OCI-LY3 (cell line): ENCODE measurements around the gene ZNF630.
"Not testable (repeated sequence)": the region's sequence is repeated elsewhere in the genome, so short reads cannot be mapped to it uniquely, and the experiment has no call there.

ENCODE experiments used
- H2AFZ ChIP-seq: fragments of 200-600, 300-600 bp; shearing (Covaris generic); 2 replicates; pipeline ENCODE4 v1.6.0; 2014; ENCODE audit warnings: antibody characterized with exemption, low read depth, low read length
- H3K27ac ChIP-seq: fragments of 200-600, 300-600 bp; sonication (generic); 2 replicates; pipeline ENCODE4 v1.5.1; 2014; ENCODE audit warnings: mild to moderate bottlenecking, low read length, moderate library complexity, mixed read lengths
- H3K27me3 ChIP-seq: fragments of 200-600, 300-600 bp; sonication (generic); 2 replicates; pipeline ENCODE4 v1.6.1; 2014; ENCODE audit warnings: low read depth, low read length, mixed read lengths
- H3K36me3 ChIP-seq: fragments of 200-600, 300-600 bp; sonication (generic); replicated peaks from 2 replicates; pipeline ENCODE3; 2014; ENCODE audit warnings: low read depth, low read length, mixed read lengths
- H3K4me1 ChIP-seq: fragments of 300-600, 200-600 bp; sonication (generic); 2 replicates; pipeline ENCODE4 v1.6.1; 2014; ENCODE audit warnings: low read length, mixed read lengths
- H3K4me2 ChIP-seq: fragments of 200-600, 300-600 bp; sonication (generic); 2 replicates; pipeline ENCODE4 v1.6.1; 2014; ENCODE audit warnings: low read length, mixed read lengths
- H3K4me3 ChIP-seq: fragments of 300-600, 200-600 bp; sonication (generic); 2 replicates; pipeline ENCODE4 v1.5.1; 2014; ENCODE audit warnings: antibody characterized with exemption, mild to moderate bottlenecking, low read length, moderate library complexity
- H3K79me2 ChIP-seq: fragments of 300-600, 200-600 bp; shearing (Covaris generic); 2 replicates; pipeline ENCODE4 v1.6.1; 2014; ENCODE audit warnings: mild to moderate bottlenecking, low read length, mixed read lengths
- H3K9ac ChIP-seq: fragments of 300-600, 200-600 bp; shearing (Covaris generic); 2 replicates; pipeline ENCODE4 v1.6.0; 2014; ENCODE audit warnings: mild to moderate bottlenecking, low read length, moderate library complexity
- H3K9me3 ChIP-seq: fragments of 200-600, 300-600 bp; shearing (Covaris generic); 2 replicates; pipeline ENCODE4 v1.6.1; 2014; ENCODE audit warnings: low read length, mixed read lengths; ENCODE audit not compliant: insufficient read depth
- H4K20me1 ChIP-seq: fragments of 200-600, 300-600 bp; sonication (generic); 2 replicates; pipeline ENCODE4 v1.6.1; 2016; ENCODE audit warnings: low read length, mixed read lengths; ENCODE audit not compliant: insufficient read depth
- CTCF ChIP-seq: fragments of 200-600, 300-600 bp; sonication (generic); IDR thresholded peaks from 2 replicates; pipeline ENCODE4 v1.5.1; 2014; ENCODE audit warnings: antibody characterized with exemption, low read length, low read depth
- EZH2phosphoT487 ChIP-seq: fragments of 200-600 bp; shearing (Covaris generic); IDR thresholded peaks from 2 replicates; pipeline ENCODE4 v1.6.1; 2018; ENCODE audit warnings: antibody characterized with exemption, mixed run types, low read depth

Gene ZNF630

GRCh38 chrX:48045410-48046311, 25.8 kb downstream of the ZNF630 start:
- TF ChIP-seq CTCF, result no peak
- no peak for TF ChIP-seq EZH2phosphoT487
- H3K36me3 ChIP-seq, result no peaks in the 10 kb centered on the region
- H3K79me2 ChIP-seq, result no peaks in the 10 kb centered on the region
- no peak overlapping the region for H3K4me2 ChIP-seq
- no peak overlapping the region for H3K9ac ChIP-seq
- H3K27me3 ChIP-seq, result no peaks in the 10 kb centered on the region
- H3K4me3 ChIP-seq, result no peak overlapping the region
- no peaks in the 10 kb centered on the region for H3K4me1 ChIP-seq
- H3K27ac ChIP-seq, result no peak overlapping the region
- H2AFZ ChIP-seq, result no peak overlapping the region
- H4K20me1 ChIP-seq, result no peaks in the 10 kb centered on the region
- H3K9me3 ChIP-seq, result no peaks in the 10 kb centered on the region

- no peak overlapping the region for H2AFZ ChIP-seq
- no peaks in the 10 kb centered on the region for H3K79me2 ChIP-seq
- no peak overlapping the region for H3K4me3 ChIP-seq
- no peak overlapping the region for H3K4me2 ChIP-seq
- no peaks in the 10 kb centered on the region for H3K36me3 ChIP-seq
- no peaks in the 10 kb centered on the region for H3K9me3 ChIP-seq
- H4K20me1 ChIP-seq, result no peaks in the 10 kb centered on the region
- TF ChIP-seq CTCF (no peak), EZH2phosphoT487 (no peak)
- H3K27ac ChIP-seq, result no peak overlapping the region
- no peaks in the 10 kb centered on the region for H3K27me3 ChIP-seq
- H3K4me1 ChIP-seq, result no peaks in the 10 kb centered on the region
- no peak overlapping the region for H3K9ac ChIP-seq
Observed at GRCh38 chrX:48043056-48043455, 28.4 kb downstream of the ZNF630 start.

- Histone ChIP-seq H3K79me2 (no peaks in the 10 kb centered on the region), H3K4me3 (no peak overlapping the region)
Observed at GRCh38 chrX:48035891-48036290, 35.5 kb downstream of the ZNF630 start.

GRCh38 chrX:48030641-48031173, 40.7 kb downstream of the ZNF630 start:
- not testable (repeated sequence) for H3K9ac ChIP-seq, H3K4me3 ChIP-seq, H2AFZ ChIP-seq, H3K36me3 ChIP-seq, H3K27me3 ChIP-seq, H3K9me3 ChIP-seq, H4K20me1 ChIP-seq, H3K4me2 ChIP-seq, H3K4me1 ChIP-seq, H3K27ac ChIP-seq, H3K79me2 ChIP-seq

More at GRCh38 chrX:48035891-48036290, 35.5 kb downstream of the ZNF630 start:
- TF ChIP-seq CTCF, result no peak
- TF ChIP-seq EZH2phosphoT487, result no peak
- H3K36me3 ChIP-seq, result no peaks in the 10 kb centered on the region
- no peak overlapping the region for H3K27ac ChIP-seq
- no peaks in the 10 kb centered on the region for H3K4me1 ChIP-seq
- H3K4me2 ChIP-seq, result no peak overlapping the region
- H4K20me1 ChIP-seq, result no peaks in the 10 kb centered on the region
- no peak overlapping the region for H3K9ac ChIP-seq
- no peaks in the 10 kb centered on the region for H3K9me3 ChIP-seq
- H3K27me3 ChIP-seq, result no peaks in the 10 kb centered on the region
- H2AFZ ChIP-seq, result no peak overlapping the region
